B cell (primary cell): ENCODE data around the gene SLC39A2. TPM values are rescaled to one million over a fixed set of nuclear protein-coding genes. Genes with fewer than 3 reads are reported as not detected.
A peak's percentile ranks its signal among the peaks of the same experiment; 100 is the strongest.

Source experiments
- ATAC-seq: fragments of 200-7000 bp; cut with Tn5 transposase; one replicate; pipeline ENCODE4 v1.10.0; 2021; ENCODE audit warnings: low read depth, mild to moderate bottlenecking, moderate number of reproducible peaks, moderate library complexity
- CTCF ChIA-PET: fragments of 350-600 bp; sonication (Branson Sonifier 250); formaldehyde crosslinking; loops from one replicate; lab custom pipeline; 2021; ENCODE audit warnings: antibody characterized with exemption, inconsistent platforms; lab: Charles Lee
- POLR2A ChIA-PET: fragments of 350-600 bp; sonication (Branson Sonifier 250); formaldehyde crosslinking; loops from one replicate; lab custom pipeline; 2021; ENCODE audit warnings: antibody characterized with exemption; lab: Charles Lee
- DNase-seq: peaks from one replicate; pipeline ENCODE4 v3.0.0; 2013
- H2AFZ ChIP-seq: 2 replicates; pipeline ENCODE4 v1.6.1; 2012; ENCODE audit warnings: mild to moderate bottlenecking, low read depth, low read length; ENCODE audit not compliant: insufficient read depth, poor library complexity, severe bottlenecking
- H3K27ac ChIP-seq, 2 donors: 1 replicate in 1 of 2; 2 replicates in 1 of 2; pipeline ENCODE4 v1.5.1; 2012 to 2013; ENCODE audit warnings: low read length in 2 of 2, mild to moderate bottlenecking in 2 of 2, moderate library complexity in 1 of 2
- H3K27me3 ChIP-seq, 4 experiments: fragments of 200-600 bp in 1 of 4; sonication (generic) in 1 of 4; replicated peaks in 1 of 4; 1 replicate in 2 of 4; 2 replicates in 2 of 4; pipeline versions ENCODE4 v1.6.1 to v1.7.0; 2013 to 2016; ENCODE audit warnings: low read length in 3 of 4, mild to moderate bottlenecking in 2 of 4, mixed read lengths in 1 of 4, moderate library complexity in 1 of 4; ENCODE audit not compliant: insufficient read depth in 4 of 4, control insufficient read depth in 3 of 4; ENCODE audit errors: control extremely low read depth in 1 of 4
- H3K36me3 ChIP-seq, 2 experiments: replicated peaks in 1 of 2; 1 replicate in 1 of 2; 2 replicates in 1 of 2; pipeline versions ENCODE4 v1.6.1 to v1.7.1; 2013; ENCODE audit warnings: low read length in 1 of 2; ENCODE audit not compliant: insufficient read depth in 2 of 2, control insufficient read depth in 1 of 2; ENCODE audit errors: control extremely low read depth in 1 of 2, extremely low read depth in 1 of 2
- H3K4me1 ChIP-seq, 2 donors: fragments of 200-600 bp in 1 of 2; sonication (generic) in 1 of 2; 1 replicate in 1 of 2; 2 replicates in 1 of 2; pipeline versions ENCODE4 v1.5.1 to v1.6.1; 2013 to 2017; ENCODE audit warnings: low read length in 2 of 2; ENCODE audit not compliant: control insufficient read depth in 2 of 2, insufficient read depth in 2 of 2
- H3K4me2 ChIP-seq: replicated peaks from 2 replicates; pipeline ENCODE3; 2012; ENCODE audit warnings: mild to moderate bottlenecking, low read depth, low read length; ENCODE audit not compliant: poor library complexity, severe bottlenecking
- H3K4me3 ChIP-seq, 5 experiments: fragments of 200-600 bp in 1 of 5; sonication (generic) in 1 of 5; 1 replicate in 3 of 5; 2 replicates in 2 of 5; pipeline versions ENCODE4 v1.5.1 to v1.7.0; 2011 to 2016; ENCODE audit warnings: low read length in 4 of 5, mild to moderate bottlenecking in 4 of 5, low read depth in 2 of 5, control low read depth in 1 of 5, moderate library complexity in 1 of 5; ENCODE audit not compliant: insufficient read depth in 1 of 5; ENCODE audit errors: control extremely low read depth in 1 of 5, extremely low read depth in 1 of 5
- H3K79me2 ChIP-seq: fragments of 200-600 bp; sonication (generic); one replicate; pipeline ENCODE4 v1.6.0; 2016; ENCODE audit warnings: low read length; ENCODE audit not compliant: control insufficient read depth, insufficient read depth
- H3K9ac ChIP-seq: fragments of 200-600 bp; sonication (generic); 2 replicates; pipeline ENCODE4 v1.6.1; 2017; ENCODE audit warnings: mild to moderate bottlenecking, low read length, moderate library complexity
- H3K9me3 ChIP-seq, 3 donors: one replicate each; pipeline versions ENCODE4 v1.6.1 to v1.7.1; 2013; ENCODE audit warnings: low read length in 2 of 3; ENCODE audit not compliant: control insufficient read depth in 2 of 3, insufficient read depth in 1 of 3; ENCODE audit errors: control extremely low read depth in 1 of 3
- H4K20me1 ChIP-seq: 2 replicates; pipeline ENCODE4 v1.6.0; 2012; ENCODE audit warnings: mild to moderate bottlenecking, low read length; ENCODE audit not compliant: insufficient read depth, control insufficient read depth, poor library complexity, severe bottlenecking
- H3K27ac Mint-ChIP-seq: one replicate; pipeline ENCODE4 v1.8.0; 2021; ENCODE audit warnings: mixed read lengths
- H3K27me3 Mint-ChIP-seq: one replicate; pipeline ENCODE4 v1.8.0; 2021; ENCODE audit warnings: mixed read lengths
- H3K4me1 Mint-ChIP-seq: one replicate; pipeline ENCODE4 v1.8.0; 2021; ENCODE audit warnings: mixed read lengths
- H3K4me3 Mint-ChIP-seq: one replicate; pipeline ENCODE4 v1.8.0; 2021; ENCODE audit warnings: mixed read lengths
- H3K9me3 Mint-ChIP-seq: one replicate; pipeline ENCODE4 v1.8.0; 2022; ENCODE audit warnings: mixed read lengths; ENCODE audit not compliant: insufficient read depth
- EZH2 ChIP-seq: IDR thresholded peaks from 2 replicates; pipeline ENCODE4 v1.6.1; 2012; ENCODE audit warnings: borderline replicate concordance, low read depth, mild to moderate bottlenecking, moderate library complexity, low read length; ENCODE audit not compliant: insufficient read depth, poor library complexity, severe bottlenecking
- WGBS: methylation state at CpG from one replicate; pipeline ENCODE4 v1.1.5; 2013; ENCODE audit warnings: missing lambda C conversion rate; ENCODE audit not compliant: insufficient coverage; 5-methylcytosine and 5-hydroxymethylcytosine counted together
- intact Hi-C: fragments of 100-400 bp; cut with micrococcal nuclease; formaldehyde crosslinking; loops from one replicate; pipeline ENCODE4 v1.10.0; 2022
- polyA plus RNA-seq: library from polyadenylated mRNA; depleted of rRNA; stranded (reverse); fragments of >200 nt; gene quantifications from 2 replicates; pipeline ENCODE4 v1.2.3, GENCODE V29; 2012
- total RNA-seq, 2 donors: library from RNA; stranded (reverse); fragments of 120-200 nt in 1 of 2; gene quantifications; 1 replicate in 1 of 2; 2 replicates in 1 of 2; pipeline versions ENCODE4 v1.2.3 to v1.2.4, GENCODE V29; 2013 to 2022
- TF ChIP-seq, protein P1 (sequence below): fragments of 200-600 bp; IDR thresholded peaks from one replicate; pipeline ENCODE4 v1.8.0; 2022; ENCODE audit warnings: antibody characterized with exemption, mild to moderate bottlenecking

The SLC39A2 gene
- total and polyA plus RNA-seq, 2 donors (not counting 1 experiment from before 2014, with no cell fraction given): 0.07 to 0.25 TPM

DNA sequence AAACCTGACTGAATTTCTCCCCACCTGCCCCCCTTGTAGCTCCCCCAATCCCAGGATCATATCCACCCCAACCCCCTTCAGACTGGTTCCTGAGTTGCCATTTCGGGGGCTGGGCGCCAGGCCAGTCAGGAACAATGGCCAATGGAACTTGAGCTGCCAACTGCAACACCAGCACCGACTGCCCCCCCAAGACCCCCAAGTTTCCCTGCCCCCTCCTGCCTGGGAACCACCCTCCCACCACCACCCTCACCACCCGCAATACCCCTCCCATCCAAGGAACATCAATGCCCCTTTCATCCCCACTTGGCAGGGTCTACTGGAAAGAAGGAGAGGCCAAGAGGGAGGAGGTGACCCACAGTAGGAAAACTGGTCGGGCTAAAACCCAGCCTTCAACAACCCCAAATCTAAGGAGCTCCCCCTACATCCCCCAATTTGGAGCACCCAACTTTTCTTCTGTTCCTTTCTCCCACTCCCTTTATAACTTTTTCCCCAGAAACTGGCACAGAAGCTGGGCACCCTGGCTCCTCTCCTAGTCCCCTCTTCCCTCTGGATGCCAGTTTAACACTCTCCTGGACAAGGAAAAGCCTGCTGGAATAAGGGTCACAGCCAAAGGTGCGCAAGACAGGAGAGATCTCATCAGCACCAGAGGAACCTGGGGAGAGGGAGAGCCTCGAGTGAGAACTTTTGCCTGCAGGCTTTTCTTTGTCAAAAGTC, 27.3 kb downstream of the SLC39A2 start:
- POLR2A ChIA-PET: no interaction called here
- no peaks in the 10 kb centered on the region for H3K9me3 ChIP-seq
- Mint-ChIP-seq H3K4me1 (peaks cover 19% of the 10 kb centered on the region), H3K4me3 (peak overlapping the region; percentile 93), H3K27ac (no peak overlapping the region), H3K27me3 (peaks cover 14% of the 10 kb centered on the region), H3K9me3 (no peaks in the 10 kb centered on the region)
- CTCF ChIA-PET: interaction anchor here (0.6 to 3.2 kb wide), 5 partner anchors 11 to 78 kb away, joined by 3 to 21 read pairs (median 3); no protein-coding TSS in a partner anchor
- DNase-seq: no peak
- intact Hi-C loops: no loop called here
- no peak for ATAC-seq
- no peak overlapping the region for H3K4me2 ChIP-seq
- no peaks in the 10 kb centered on the region for H3K36me3 ChIP-seq
- no peaks in the 10 kb centered on the region for H4K20me1 ChIP-seq
- H3K27ac ChIP-seq: no peak overlapping the region
- WGBS: 95% methylated on average over 5 of the region's 7 CpGs
- no peak overlapping the region for H3K4me3 ChIP-seq
- H3K79me2 ChIP-seq: no peaks in the 10 kb centered on the region
- peak overlapping the region; percentile 97 for H2AFZ ChIP-seq
- H3K4me1 ChIP-seq: peaks cover 12 to 23% of the 10 kb centered on the region in 2 donors
- peaks cover 0 to 30% (median 8%) of the 10 kb centered on the region in 4 experiments for H3K27me3 ChIP-seq
- H3K9ac ChIP-seq: no peak overlapping the region
- TF ChIP-seq EZH2: no peak
- TF ChIP-seq, protein P1, sequence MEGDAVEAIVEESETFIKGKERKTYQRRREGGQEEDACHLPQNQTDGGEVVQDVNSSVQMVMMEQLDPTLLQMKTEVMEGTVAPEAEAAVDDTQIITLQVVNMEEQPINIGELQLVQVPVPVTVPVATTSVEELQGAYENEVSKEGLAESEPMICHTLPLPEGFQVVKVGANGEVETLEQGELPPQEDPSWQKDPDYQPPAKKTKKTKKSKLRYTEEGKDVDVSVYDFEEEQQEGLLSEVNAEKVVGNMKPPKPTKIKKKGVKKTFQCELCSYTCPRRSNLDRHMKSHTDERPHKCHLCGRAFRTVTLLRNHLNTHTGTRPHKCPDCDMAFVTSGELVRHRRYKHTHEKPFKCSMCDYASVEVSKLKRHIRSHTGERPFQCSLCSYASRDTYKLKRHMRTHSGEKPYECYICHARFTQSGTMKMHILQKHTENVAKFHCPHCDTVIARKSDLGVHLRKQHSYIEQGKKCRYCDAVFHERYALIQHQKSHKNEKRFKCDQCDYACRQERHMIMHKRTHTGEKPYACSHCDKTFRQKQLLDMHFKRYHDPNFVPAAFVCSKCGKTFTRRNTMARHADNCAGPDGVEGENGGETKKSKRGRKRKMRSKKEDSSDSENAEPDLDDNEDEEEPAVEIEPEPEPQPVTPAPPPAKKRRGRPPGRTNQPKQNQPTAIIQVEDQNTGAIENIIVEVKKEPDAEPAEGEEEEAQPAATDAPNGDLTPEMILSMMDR: no peak

DNA sequence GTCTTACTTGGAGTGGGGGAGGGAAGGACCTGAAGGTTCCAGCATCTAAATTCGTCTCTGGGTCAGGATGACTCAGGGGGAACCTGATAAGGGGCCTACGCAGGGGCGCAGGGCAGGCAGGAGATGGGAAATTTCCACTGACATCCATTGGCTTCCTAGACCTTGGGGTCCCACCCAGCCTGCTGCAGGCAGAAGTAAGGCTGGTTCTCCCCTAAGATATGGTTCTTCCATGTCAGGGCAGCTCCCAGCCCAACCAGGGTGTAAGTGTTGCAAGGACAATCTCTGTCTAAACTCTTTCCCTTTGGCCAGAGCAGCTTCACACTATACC, 27.9 kb downstream of the SLC39A2 start:
- Histone ChIP-seq H3K27me3 (peaks cover 0 to 30% (median 8%) of the 10 kb centered on the region in 4 experiments), H2AFZ (no peak overlapping the region), H3K9me3 (no peaks in the 10 kb centered on the region), H3K4me2 (no peak overlapping the region), H3K27ac (no peak overlapping the region), H3K9ac (no peak overlapping the region), H3K36me3 (no peaks in the 10 kb centered on the region), H3K4me1 (peaks cover 12 to 23% of the 10 kb centered on the region in 2 donors), H3K79me2 (no peaks in the 10 kb centered on the region), H4K20me1 (no peaks in the 10 kb centered on the region), H3K4me3 (no peak overlapping the region)
- Mint-ChIP-seq H3K27me3 (peaks cover 12% of the 10 kb centered on the region), H3K4me3 (peak overlapping the region; percentile 56), H3K9me3 (no peaks in the 10 kb centered on the region), H3K4me1 (peaks cover 19% of the 10 kb centered on the region), H3K27ac (peak overlapping the region; percentile 32)
- CTCF ChIA-PET: interaction anchor here (2.1 to 3.2 kb wide), 2 partner anchors 11 to 77 kb away, joined by 7 to 21 read pairs; no protein-coding TSS in a partner anchor
- intact Hi-C loops: no loop called here
- DNase-seq (peak; percentile 16), ATAC-seq (no peak)
- WGBS: 46% methylated on average over 3 of the region's 3 CpGs
- no peak for TF ChIP-seq EZH2
- TF ChIP-seq, protein P1: no peak
- POLR2A ChIA-PET: no interaction called here
